Stimulated activated CD8-positive, alpha-beta memory T cell treated with anti-CD3 and anti-CD28 coated beads, Interleukin-12 subunit alpha, Interleukin-12 subunit beta, amount 100 ng/mL, for 24 hours (primary cell): Measurements from ENCODE around the gene TINAG.
"Not testable (repeated sequence)": the region's sequence is repeated elsewhere in the genome, so short reads cannot be mapped to it uniquely, and the experiment has no call there.

Experiments
- DNase-seq: peaks from one replicate; pipeline ENCODE4 v3.0.0-alpha.2; 2020; ENCODE audit errors: extremely low read depth

The TINAG gene

GRCh38 chr6:54307439-54307910 lies 766 bp upstream of the TINAG start:
- no peak for DNase-seq

GRCh38 chr6:54308986-54309315 lies 710 bp downstream of the TINAG start:
- no peak for DNase-seq

GRCh38 chr6:54310377-54311152 lies 2.3 kb downstream of the TINAG start:
- DNase-seq: no peak

- no peak for DNase-seq
These were observed 7.4 kb downstream of the TINAG start for GRCh38 chr6:54315656-54316055.

GRCh38 chr6:54320871-54321270 lies 12.6 kb downstream of the TINAG start:
- DNase-seq: no peak

- DNase-seq: no peak
These were observed 19.4 kb downstream of the TINAG start for GRCh38 chr6:54327631-54328030.

GRCh38 chr6:54331571-54331970 lies 23.3 kb downstream of the TINAG start:
- DNase-seq: not testable (repeated sequence)

GRCh38 chr6:54335871-54336270 lies 27.6 kb downstream of the TINAG start:
- no peak for DNase-seq

- DNase-seq: no peak
These were observed 45.7 kb downstream of the TINAG start for GRCh38 chr6:54353975-54354374.

- DNase-seq: no peak
These were observed 46.4 kb downstream of the TINAG start for GRCh38 chr6:54354608-54355007.

- DNase-seq: no peak
These were observed 48.9 kb downstream of the TINAG start for GRCh38 chr6:54357141-54357540.

- no peak for DNase-seq
These were observed 52.9 kb downstream of the TINAG start for GRCh38 chr6:54361188-54361587.

GRCh38 chr6:54361734-54362133 lies 53.5 kb downstream of the TINAG start:
- DNase-seq: no peak

- no peak for DNase-seq
These were observed 58.6 kb downstream of the TINAG start for GRCh38 chr6:54366667-54367327.

- DNase-seq: no peak
These were observed 69.5 kb downstream of the TINAG start for GRCh38 chr6:54377776-54378175.

GRCh38 chr6:54386295-54386694 lies 78.1 kb downstream of the TINAG start:
- DNase-seq: no peak

- DNase-seq: no peak
These were observed 82.1 kb downstream of the TINAG start for GRCh38 chr6:54390362-54390761.

GRCh38 chr6:54391577-54391976 lies 83.3 kb downstream of the TINAG start:
- no peak for DNase-seq

- DNase-seq: no peak
These were observed 94.9 kb downstream of the TINAG start for GRCh38 chr6:54403096-54403495.

GRCh38 chr6:54404791-54405190 lies 96.5 kb downstream of the TINAG start:
- no peak for DNase-seq

GRCh38 chr6:54411767-54412166 lies 103.5 kb downstream of the TINAG start:
- DNase-seq: no peak

GRCh38 chr6:54415517-54415916 lies 107.3 kb downstream of the TINAG start:
- DNase-seq: no peak

- DNase-seq: no peak
These were observed 111.6 kb downstream of the TINAG start for GRCh38 chr6:54419885-54420284.
